CD4-positive, alpha-beta T cell (primary cell): ENCODE results near the gene TMEM63C. TPM values are rescaled to one million over a fixed set of nuclear protein-coding genes. Genes with fewer than 3 reads are reported as not detected.

Source experiments
- ATAC-seq: fragments of 200-7000 bp; cut with Tn5 transposase; one replicate; pipeline ENCODE4 v1.10.0; 2022; ENCODE audit warnings: mild to moderate bottlenecking; ENCODE audit not compliant: poor library complexity
- CTCF ChIA-PET: fragments of 350-600 bp; sonication (Branson Sonifier 250); formaldehyde crosslinking; loops from one replicate; lab custom pipeline; 2021; ENCODE audit warnings: antibody characterized with exemption, inconsistent platforms; lab: Charles Lee
- POLR2A ChIA-PET: fragments of 350-600 bp; sonication (Branson Sonifier 250); formaldehyde crosslinking; loops from one replicate; lab custom pipeline; 2021; ENCODE audit warnings: antibody characterized with exemption, inconsistent platforms; lab: Charles Lee
- DNase-seq, 14 experiments: peaks; one replicate each; pipeline ENCODE4 v3.0.0-alpha.2; 2013 to 2020; ENCODE audit warnings: mixed read lengths in 2 of 14
- H3K27ac ChIP-seq, 2 donors: one replicate each; pipeline versions ENCODE4 v1.5.1 to v1.7.0; 2013; ENCODE audit warnings: low read length in 2 of 2, low read depth in 1 of 2, mild to moderate bottlenecking in 1 of 2
- H3K27me3 ChIP-seq, 2 experiments: 1 replicate in 1 of 2; 2 replicates in 1 of 2; pipeline versions ENCODE4 v1.6.1 to v1.7.0; 2013; ENCODE audit warnings: low read length in 2 of 2, control low read depth in 1 of 2, mild to moderate bottlenecking in 1 of 2, moderate library complexity in 1 of 2; ENCODE audit not compliant: insufficient read depth in 2 of 2, control insufficient read depth in 1 of 2
- H3K36me3 ChIP-seq: one replicate; pipeline ENCODE4 v1.6.1; 2013; ENCODE audit warnings: low read length, control low read depth; ENCODE audit not compliant: insufficient read depth
- H3K4me1 ChIP-seq: one replicate; pipeline ENCODE4 v1.6.1; 2013; ENCODE audit warnings: low read length, control low read depth; ENCODE audit not compliant: insufficient read depth
- H3K4me3 ChIP-seq: one replicate; pipeline ENCODE4 v1.5.1; 2013; ENCODE audit warnings: mild to moderate bottlenecking, low read length, moderate library complexity
- H3K9me3 ChIP-seq, 2 experiments: 1 replicate in 1 of 2; 2 replicates in 1 of 2; pipeline versions ENCODE4 v1.6.1 to v1.7.0; 2013; ENCODE audit warnings: low read length in 2 of 2, mild to moderate bottlenecking in 2 of 2, control low read depth in 1 of 2, moderate library complexity in 1 of 2; ENCODE audit not compliant: control insufficient read depth in 1 of 2, insufficient read depth in 1 of 2
- H3K27ac Mint-ChIP-seq: one replicate; pipeline ENCODE4 v1.8.0; 2020; ENCODE audit warnings: mixed read lengths
- H3K27me3 Mint-ChIP-seq: one replicate; pipeline ENCODE4 v1.8.0; 2021; ENCODE audit warnings: mixed read lengths
- H3K36me3 Mint-ChIP-seq: one replicate; pipeline ENCODE4 v1.8.0; 2021; ENCODE audit warnings: low read depth, mixed read lengths
- H3K4me1 Mint-ChIP-seq: one replicate; pipeline ENCODE4 v1.8.0; 2021; ENCODE audit warnings: low read depth, mixed read lengths
- H3K4me3 Mint-ChIP-seq: one replicate; pipeline ENCODE4 v1.8.0; 2020; ENCODE audit warnings: mild to moderate bottlenecking, mixed read lengths
- H3K9me3 Mint-ChIP-seq: one replicate; pipeline ENCODE4 v1.8.0; 2020; ENCODE audit warnings: mixed read lengths
- CTCF ChIP-seq: fragments of 200-600 bp; IDR thresholded peaks from one replicate; pipeline ENCODE4 v1.8.0; 2022; ENCODE audit warnings: antibody characterized with exemption, mild to moderate bottlenecking
- intact Hi-C, 2 experiments: fragments of 100-400 bp; cut with DNase I in 1 of 2; cut with micrococcal nuclease in 1 of 2; formaldehyde crosslinking; loops; one replicate each; pipeline versions ENCODE4 v1.15.1 to v1.9.0; 2023 to 2025; cut with DNase I, micrococcal nuclease
- total RNA-seq, 174 experiments: library from RNA in 2 of 174; stranded (reverse) in 2 of 174; gene quantifications; one replicate each; pipeline ENCODE4 v1.2.3 and lab custom pipeline; 2021 to 2026

Gene TMEM63C
- total RNA-seq, 2 experiments from 2014 or later, result 0.58 to 0.89 TPM

- TF ChIP-seq CTCF, result no peak
- Mint-ChIP-seq H3K36me3 (no peaks in the 10 kb centered on the region), H3K27ac (no peak overlapping the region), H3K9me3 (no peaks in the 10 kb centered on the region), H3K4me3 (no peak overlapping the region), H3K27me3 (no peaks in the 10 kb centered on the region), H3K4me1 (no peaks in the 10 kb centered on the region)
- Histone ChIP-seq H3K27ac (no peak overlapping the region), H3K4me1 (no peaks in the 10 kb centered on the region), H3K36me3 (no peaks in the 10 kb centered on the region), H3K27me3 (no peaks in the 10 kb centered on the region), H3K9me3 (no peaks in the 10 kb centered on the region), H3K4me3 (no peak overlapping the region)
- no peak for DNase-seq
- intact Hi-C loops, result no loop called here
- CTCF ChIA-PET, result no interaction called here
- POLR2A ChIA-PET, result no interaction called here
- ATAC-seq, result no peak
Observed at GRCh38 chr14:77248666-77249065, 67.1 kb downstream of the TMEM63C start.

- no peak overlapping the region for H3K27ac ChIP-seq
- no peaks in the 10 kb centered on the region for H3K27me3 ChIP-seq
- ATAC-seq, result no peak
- no peaks in the 10 kb centered on the region for H3K9me3 ChIP-seq
- TF ChIP-seq CTCF, result no peak
- ChIA-PET CTCF (no interaction called here), POLR2A (no interaction called here)
- Mint-ChIP-seq H3K4me3 (no peak overlapping the region), H3K27me3 (no peaks in the 10 kb centered on the region), H3K27ac (no peak overlapping the region), H3K4me1 (no peaks in the 10 kb centered on the region), H3K9me3 (no peaks in the 10 kb centered on the region), H3K36me3 (no peaks in the 10 kb centered on the region)
- H3K4me1 ChIP-seq, result no peaks in the 10 kb centered on the region
- DNase-seq, result no peak
- no peak overlapping the region for H3K4me3 ChIP-seq
- H3K36me3 ChIP-seq, result no peaks in the 10 kb centered on the region
- intact Hi-C loops, result no loop called here
Observed at GRCh38 chr14:77249286-77249685, 67.7 kb downstream of the TMEM63C start.

GRCh38 chr14:77250927-77251326 is 69.3 kb downstream of the TMEM63C start:
- no peak overlapping the region for H3K27ac Mint-ChIP-seq
- TF ChIP-seq CTCF, result no peak

More at GRCh38 chr14:77250927-77251326, 69.3 kb downstream of the TMEM63C start:
- Histone ChIP-seq H3K4me1 (no peaks in the 10 kb centered on the region), H3K27ac (no peak overlapping the region), H3K27me3 (no peaks in the 10 kb centered on the region), H3K36me3 (no peaks in the 10 kb centered on the region), H3K9me3 (no peaks in the 10 kb centered on the region), H3K4me3 (no peak overlapping the region)
- intact Hi-C loops, result no loop called here
- CTCF ChIA-PET, result interaction anchor here (0.6 kb wide), 1 partner anchor 12 kb away, joined by 3 read pairs; no protein-coding TSS in a partner anchor
- POLR2A ChIA-PET, result no interaction called here
- ATAC-seq (no peak), DNase-seq (no peak)
- Mint-ChIP-seq H3K9me3 (no peaks in the 10 kb centered on the region), H3K4me1 (no peaks in the 10 kb centered on the region), H3K27me3 (peaks cover 5% of the 10 kb centered on the region), H3K4me3 (no peak overlapping the region), H3K36me3 (no peaks in the 10 kb centered on the region)
